EL (cell line): ENCODE data around the gene NBAS.

Source experiments
- DNase-seq: peaks from one replicate; pipeline ENCODE4 v3.0.0-alpha.2; 2016

Gene NBAS

DNA sequence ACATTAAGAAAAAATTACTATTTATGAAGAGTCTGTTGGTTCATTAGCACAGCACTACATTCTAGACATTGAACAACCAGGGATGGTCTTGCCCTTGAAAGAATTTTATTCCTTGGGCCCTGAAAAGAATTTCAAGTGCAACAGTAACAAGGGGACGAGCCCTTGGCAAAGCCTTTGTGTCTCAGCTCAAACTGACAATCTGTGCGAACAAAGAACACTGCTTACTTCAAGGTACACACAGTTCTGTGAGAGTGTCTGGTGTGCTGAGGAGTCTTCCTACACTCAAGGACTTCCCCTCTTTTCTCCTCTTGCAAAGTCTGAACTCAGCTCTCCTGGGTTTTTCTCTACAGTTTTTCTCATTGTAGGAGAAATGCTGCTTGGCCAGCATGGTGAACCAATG, 373.4 kb downstream of the NBAS start:
- no peak for DNase-seq

DNA sequence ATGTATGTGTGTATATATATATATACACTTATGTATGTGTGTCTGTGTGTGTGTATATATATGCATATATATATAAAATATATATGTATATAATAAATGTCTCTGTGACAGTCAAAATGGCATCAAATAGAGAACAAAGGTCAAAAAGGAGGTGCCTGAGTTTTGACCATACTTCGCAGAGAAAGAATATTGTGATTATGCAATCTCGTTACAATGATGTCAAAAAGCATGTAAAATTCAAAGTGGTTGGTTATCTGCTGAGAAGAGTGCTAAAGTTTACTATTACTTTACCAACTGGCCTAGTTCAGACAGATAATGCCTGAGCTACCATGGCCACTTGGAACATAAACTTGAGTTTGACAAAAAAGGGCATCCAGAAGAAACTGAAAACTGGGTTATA, 375.0 kb downstream of the NBAS start:
- DNase-seq = no peak

DNA sequence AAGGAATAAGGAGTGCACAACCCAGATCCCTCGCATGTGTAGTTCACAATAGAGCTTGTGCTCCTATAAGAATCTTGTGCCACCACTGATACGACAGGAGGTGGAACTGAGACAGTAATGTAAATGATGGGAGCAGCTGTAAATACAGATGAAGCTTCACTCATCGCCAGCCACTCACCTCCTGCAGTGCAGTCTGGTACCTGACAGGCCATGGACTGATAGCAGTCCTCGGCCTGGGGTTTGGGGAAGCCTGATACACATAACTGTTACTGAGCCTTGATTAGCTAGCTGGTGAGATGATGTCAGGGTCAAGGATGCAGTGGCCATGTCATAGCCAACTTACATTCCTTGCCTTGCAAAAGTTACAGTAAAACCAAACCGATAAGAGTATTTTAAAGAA, 376.6 kb downstream of the NBAS start:
- no peak for DNase-seq

DNA sequence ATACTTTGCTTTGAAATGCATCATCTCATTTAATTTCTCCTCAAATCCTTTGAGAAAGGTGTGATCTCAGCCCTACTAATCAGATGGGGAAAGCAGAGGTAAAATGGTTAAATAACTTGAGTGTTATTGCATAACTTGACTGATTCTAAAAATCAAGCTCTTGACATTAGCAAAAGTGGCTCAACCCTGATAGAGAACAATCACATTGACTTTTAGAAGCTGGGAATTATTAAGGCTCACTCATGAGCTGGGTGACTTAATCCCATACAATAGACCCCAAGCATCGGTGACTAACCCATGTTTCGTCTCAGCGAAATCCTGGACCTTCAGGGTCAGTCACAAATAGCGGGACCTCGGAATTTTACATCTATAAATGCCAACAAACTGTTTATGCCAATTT, 378.9 kb downstream of the NBAS start:
- DNase-seq = no peak

DNA sequence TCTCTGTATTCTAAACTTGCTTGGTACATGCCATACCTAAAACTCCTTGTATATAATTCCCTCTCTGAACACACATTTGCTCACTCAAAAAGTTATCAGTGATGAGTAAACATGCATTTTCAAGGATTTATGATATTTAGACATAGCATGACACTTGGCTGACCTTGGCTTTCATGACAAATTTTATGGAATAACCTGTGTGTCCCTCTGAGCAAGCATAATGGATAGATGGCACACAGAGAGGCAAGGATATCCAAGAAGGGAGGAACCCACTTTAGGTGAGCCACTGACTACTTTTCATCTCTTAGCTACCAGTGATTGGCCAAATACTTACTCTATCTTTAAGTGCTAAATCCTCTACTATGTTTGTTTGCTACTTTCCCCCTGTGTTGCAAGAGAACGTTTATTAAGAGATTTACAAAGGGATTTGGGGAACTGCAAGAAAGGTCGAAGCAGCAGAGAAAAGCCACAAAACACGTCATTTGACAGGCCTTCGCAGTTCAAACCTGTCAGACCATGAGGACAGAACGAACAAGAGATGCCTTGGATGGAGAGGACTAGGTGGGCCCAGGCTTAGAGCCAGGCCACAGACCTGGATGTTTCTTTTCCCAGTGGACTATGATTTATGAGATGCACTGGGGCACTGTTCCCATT, 379.9 kb downstream of the NBAS start:
- no peak for DNase-seq

DNA sequence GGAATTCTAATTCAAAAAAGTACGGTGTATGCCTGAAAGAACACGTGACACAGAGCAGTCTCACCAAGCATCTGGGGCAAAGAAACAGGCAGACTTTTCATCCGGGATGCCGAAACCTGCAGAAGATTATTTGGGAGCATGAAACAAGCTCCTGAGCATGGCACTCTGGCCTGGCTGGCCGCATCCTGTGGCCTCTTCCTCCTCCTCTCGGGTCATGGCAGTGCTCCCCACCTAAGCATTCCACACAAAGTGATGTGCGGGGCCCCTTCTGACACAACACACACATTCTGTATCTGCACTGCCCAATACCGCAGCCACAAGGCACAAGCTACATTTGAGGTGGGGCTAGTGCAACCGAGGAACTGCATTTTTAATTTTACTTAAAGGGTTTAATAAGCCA, 380.8 kb downstream of the NBAS start:
- DNase-seq = no peak

DNA sequence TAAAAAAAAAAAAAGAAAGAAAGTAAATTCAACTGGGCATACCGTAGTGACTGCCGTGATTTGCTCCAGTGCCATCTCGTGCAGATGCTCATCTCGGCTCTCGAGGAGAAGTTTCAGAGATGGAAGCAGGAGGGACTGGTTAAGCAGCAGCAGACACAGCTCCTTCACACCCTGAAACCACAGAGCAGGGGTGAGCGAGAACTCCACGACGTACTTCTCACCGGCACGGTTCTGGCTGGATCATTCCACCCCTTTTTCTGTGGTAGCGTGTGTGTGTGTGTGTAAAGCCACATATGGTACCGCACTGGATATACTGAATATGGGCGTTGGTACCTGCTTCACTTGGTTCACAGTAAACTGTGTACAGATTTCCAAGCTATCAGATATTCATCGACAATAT, 382.2 kb downstream of the NBAS start:
- DNase-seq = no peak

DNA sequence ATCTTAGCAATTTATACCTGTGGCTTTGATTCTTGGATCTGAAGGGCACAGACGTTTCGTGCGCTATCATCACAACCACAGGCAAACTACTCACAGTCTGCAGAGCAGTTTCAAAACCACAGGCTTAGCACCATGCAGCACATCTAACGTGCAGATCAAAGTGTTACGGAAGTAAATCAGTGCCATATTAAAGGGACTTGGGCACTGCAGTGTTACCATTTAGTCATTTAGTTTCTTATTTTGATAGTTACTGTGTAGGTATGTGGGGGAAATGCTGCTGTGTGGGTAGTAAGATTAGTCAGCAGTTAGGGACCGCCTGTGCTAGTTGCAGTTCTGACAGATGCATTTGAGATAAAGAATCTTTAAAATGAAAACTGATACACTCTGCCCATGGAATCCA, 384.0 kb downstream of the NBAS start:
- peak; percentile 33 for DNase-seq

DNA sequence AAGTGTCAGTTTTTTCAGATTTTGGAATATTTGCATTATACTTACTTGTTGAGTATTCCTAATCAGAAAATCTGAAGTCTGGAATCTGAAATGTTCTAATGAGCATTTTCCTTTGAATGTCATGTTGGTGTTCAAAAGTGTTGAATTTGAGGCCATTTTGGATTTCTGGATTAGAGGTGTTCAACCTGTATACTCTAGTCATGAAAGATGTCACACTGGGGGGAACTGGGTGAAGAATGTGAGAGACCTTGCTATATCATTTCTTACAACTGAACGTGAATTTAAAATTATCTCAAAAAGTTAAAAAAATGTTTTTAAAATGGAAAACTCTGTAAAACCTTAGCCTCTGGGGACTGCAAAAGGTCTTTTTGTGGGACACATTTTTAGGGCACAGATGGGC, 384.5 kb downstream of the NBAS start:
- no peak for DNase-seq

DNA sequence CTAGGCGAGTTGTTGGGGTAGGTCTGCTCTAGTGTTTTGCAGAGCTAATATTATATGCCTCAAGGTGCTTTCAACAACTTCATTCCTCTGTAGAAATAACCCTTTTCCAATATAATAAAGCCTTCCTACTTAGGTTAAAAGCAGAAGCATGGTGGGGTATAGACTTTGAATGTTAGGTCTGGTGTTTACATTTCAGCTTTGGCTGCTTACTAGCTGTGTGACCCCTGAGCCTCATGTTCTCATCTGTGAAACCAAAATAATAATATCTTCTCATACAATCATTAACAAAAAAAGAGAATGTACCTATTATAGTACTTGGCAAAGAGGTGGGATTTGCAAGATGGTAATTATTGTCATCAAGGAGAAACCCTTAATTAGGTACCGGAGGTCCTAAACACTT, 386.6 kb downstream of the NBAS start:
- no peak for DNase-seq

DNA sequence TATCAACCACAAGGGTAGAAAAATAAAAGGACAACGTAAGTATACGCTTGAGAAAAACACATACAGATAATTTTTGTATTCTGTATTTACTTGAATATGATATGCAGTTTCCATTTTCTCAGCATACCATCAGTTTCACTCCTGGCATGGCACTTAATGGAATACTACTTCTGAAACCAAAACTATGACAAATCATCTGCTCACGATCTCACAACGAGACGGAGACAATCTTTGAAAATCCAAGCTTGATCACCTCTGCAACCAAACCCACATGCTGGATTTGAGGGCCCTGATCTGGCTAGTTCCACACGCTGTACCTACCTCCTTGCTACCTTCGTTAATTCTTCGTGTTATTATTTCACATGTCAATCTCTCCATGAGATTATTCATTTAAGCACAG, 387.6 kb downstream of the NBAS start:
- DNase-seq = no peak

DNA sequence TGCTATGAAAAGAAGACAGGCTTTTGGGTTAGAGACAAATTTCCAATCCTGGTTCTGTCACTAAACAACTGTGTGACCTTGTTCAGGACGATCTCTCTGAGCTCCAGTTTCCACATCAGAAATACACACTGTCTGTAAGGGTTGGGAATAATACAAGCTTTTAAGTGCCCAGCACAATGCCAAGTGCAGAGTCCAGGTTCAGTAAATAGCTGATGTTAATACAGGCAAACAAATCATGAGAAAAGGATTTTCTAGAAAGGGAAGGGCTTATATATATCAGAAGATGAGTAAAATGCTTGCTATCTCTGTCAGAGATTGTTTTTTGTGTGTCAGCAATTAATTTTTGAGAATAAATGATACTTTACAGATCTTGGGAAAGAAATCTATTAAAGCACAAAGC, 388.3 kb downstream of the NBAS start:
- no peak for DNase-seq

DNA sequence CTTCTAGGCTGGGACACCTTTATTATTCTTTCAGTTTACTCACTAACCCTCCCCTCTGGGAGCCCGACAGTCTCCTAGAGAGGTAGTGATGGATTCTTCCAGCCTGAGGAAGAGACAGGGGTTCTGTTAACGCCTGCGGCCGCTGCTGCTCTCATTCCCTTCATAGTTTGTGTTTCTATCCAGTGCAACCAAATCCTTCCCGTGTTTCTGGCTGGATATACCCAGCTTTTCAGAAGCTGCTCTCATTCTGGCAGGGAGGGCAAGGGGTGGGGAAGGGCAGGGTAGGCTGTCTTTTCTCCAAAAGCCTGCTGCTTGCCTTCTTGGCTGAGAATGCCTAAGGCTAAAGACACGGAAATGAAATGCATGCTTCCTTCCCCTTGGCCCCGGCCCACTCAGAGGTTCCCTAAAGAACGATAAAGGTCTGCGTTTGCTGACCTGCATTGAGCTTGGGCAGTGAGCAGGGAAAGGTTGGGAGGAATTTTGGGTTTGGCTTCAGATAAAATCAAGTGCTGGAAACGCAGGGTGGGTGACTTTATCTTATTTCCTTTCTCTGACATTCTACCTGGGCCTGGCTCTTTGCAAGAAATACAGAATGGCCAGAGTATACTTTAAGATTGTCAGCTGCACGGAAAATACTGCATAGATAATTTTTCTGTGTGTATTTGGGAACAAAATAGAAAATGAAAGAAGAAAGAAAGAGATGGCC, 390.9 kb downstream of the NBAS start:
- no peak for DNase-seq

DNA sequence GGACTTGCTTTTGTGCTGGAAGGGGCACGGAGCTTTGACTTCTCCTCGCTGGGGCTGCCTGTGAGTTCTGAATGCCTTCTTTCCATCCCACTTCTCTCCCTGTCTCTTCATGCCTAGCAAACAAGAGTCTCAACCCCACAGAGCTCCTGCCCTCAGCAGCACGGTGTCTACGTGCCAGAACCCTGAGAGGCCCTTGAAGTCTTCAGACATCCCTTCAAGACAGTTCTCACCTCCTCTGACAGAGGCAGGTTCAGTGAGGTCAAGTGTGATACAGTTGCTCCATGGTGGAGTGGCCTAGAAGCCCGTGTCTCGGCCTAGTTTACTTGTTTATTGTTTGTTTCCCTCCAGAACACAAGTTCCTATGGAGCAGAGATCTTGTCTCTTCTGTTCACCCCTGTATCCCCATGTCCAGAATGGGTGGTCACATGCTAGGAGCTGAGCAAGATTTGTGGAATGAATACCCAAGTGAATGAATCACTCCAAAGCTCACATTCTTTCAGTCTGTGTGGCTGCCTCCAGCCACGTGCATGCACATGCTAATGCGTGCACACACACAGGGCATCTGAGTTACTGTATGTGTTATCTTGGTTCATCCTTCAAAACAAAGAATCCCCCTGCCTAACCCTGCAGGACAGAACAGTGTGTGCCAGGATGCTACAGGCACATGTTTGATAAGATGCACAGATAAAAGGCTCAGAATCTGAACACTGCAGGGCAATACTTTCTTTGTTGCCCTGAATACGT, 391.6 kb downstream of the NBAS start:
- DNase-seq = peak; percentile 96

DNA sequence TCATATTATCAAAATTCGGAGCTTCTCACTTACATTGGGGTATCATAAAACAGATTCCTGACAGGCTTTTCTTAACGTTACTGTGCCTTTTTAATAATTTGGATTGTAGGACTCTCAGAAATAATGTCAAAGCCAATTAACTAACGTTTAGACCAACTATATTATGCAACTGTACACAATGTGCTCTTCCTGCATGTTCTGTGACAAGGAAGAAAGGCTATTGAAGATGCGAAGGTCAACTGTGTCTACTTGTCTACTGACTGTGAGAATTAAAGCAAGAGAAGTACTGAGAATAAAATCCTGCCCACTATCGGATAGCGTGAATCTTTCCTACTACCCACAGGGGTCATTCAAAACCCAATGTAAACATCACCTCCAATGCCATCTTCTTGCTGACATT, 393.0 kb downstream of the NBAS start:
- no peak for DNase-seq

DNA sequence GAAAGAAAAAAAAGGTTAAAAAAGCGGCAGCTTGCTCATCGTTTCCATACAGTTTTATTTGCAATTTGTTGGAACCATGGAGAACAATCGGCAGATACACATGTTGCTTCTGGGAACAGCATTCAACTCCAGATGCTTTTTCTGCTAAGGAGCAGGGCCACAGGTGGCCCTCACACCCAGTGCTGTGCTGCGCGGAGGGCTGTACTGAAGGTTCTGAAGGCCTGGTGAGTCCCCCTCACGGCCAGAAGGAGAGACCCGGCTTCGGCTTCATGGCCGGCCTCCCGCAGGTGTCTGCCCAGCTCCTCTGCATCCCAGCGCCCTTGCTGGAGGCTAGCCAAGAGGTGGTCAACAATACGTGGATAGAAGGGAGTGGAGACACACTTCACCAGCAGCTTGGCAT, 394.3 kb downstream of the NBAS start:
- DNase-seq = no peak

DNA sequence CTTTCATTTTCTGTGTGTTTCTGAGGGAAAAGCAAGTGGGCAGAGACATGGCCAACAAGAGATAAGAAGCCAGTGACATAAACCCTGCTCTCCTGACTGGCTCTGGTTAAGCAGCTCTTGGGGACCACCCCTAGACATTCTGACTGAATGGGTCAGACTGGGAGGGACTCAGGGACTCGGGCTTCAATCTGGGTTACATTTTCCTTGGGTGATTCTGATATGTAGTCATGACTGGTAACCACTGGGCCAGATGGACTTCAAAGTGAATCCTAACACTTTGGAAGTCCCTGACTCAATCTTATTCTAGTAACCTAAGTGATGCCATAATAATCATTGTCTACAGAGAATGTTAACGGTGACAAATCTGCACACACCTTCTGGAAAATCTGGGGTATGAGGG, 397.8 kb downstream of the NBAS start:
- peak; percentile 4 for DNase-seq

DNA sequence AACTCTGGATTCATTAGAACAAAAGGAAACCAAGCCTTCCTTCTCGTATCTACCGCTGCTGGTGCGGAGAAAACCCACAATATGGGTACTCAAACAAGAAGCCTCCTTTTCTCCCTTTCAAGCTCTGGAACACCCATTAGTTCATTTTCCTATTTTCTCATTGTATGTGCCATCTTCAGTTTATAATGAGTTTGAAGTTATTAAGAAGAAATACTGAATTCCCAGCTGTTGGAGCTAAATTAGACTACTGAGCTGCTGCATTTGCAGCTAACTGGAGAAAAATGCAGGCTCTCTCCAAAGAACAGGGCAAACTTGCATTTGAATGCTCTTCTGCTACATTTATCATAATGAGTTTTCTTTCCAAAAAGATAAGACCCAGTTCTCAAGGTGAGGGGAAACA, 398.5 kb downstream of the NBAS start:
- no peak for DNase-seq

DNA sequence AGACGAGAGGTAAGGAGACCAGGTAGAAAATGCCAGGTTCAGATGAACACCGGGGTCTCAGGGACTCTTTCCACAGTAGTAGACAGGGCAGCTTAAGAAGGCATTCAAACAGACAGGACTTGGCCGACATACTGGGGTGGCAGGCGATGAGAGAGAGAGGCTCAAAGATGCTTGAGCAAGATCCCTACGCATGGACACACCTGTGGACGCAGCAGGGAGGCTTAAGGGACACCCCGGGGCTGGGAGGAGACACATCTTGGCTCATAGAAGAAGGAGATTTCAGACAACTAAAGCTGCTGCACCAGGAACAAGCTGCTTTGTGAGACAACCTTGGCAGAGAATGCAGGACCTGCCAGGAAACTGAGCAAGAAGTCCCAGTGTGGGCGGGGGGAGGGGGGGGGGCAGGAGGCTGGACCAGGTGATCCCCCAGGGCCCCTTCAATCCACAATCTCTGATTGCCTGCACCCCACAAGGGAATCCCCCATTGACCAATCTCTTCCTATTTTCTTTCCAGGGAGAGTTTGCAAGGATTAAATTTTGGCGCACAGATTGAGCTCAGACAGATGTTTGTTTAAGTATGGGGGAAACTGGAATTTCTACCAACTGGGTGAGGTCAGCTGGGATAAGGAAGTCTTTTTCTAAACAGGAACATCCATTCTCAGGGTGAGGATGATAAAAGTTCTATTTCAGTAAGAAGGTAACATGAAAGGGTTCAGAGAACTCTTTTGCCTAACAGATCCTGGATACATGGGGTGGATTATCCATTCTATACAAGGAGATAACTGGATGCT, 400.7 kb downstream of the NBAS start:
- DNase-seq = no peak

DNA sequence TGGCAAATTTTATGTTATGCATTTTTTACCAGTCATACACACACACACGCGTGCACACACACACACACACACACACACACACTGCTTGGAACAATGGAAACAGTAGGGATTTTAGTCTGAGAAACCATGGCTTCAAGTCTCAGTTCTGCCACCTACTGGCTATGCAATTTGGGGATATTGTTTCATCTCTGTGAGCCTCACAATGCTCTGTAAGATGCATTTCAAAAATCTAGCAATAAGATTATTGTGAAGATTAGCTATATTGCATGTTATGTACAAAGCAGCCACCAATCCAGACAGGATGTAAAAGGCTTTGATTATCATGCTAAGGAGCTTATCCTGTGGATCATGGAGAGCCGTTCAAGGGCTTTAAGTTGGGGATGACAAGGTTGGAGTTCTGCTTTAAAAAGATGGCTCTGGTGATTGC, 401.4 kb downstream of the NBAS start:
- DNase-seq = peak; percentile 43

DNA sequence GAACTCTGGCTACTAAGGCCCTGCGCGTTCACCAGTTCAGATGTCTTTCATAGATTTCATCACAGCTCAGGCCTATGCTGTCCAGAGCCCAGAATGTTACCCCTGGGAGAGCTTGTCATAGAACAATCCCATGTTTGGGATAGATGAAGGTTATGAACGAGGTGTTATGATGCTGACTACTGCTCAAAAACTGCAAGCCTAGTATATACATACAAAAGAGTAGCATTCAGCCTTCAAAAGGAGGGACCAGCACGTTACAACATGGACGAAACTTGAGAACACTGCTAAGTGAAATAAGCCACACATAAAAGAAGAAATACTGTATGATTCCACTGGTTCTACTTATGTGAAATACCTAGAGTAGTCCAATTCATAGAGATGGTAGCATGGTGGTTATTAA, 401.9 kb downstream of the NBAS start:
- DNase-seq = no peak

DNA sequence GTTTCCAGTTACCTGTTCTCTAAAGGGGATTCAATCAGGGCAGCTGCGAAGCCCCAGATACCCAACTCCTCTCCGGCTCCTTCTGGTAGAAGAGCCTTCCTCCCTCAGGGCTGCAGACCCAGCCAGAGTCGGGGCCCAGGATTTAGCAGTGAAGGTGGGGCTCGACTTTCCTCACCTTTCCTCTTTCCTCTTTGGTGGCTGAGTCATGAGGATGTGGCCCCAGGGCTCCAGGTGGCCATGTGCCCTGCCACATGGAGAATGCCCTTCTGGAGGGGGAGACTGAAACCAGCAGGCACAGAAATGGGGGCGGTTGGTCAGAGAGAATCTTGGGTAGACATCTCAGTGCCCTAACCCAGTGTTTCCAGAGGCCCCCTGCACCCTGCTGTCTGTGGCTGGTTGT, 402.6 kb downstream of the NBAS start:
- DNase-seq = no peak

DNA sequence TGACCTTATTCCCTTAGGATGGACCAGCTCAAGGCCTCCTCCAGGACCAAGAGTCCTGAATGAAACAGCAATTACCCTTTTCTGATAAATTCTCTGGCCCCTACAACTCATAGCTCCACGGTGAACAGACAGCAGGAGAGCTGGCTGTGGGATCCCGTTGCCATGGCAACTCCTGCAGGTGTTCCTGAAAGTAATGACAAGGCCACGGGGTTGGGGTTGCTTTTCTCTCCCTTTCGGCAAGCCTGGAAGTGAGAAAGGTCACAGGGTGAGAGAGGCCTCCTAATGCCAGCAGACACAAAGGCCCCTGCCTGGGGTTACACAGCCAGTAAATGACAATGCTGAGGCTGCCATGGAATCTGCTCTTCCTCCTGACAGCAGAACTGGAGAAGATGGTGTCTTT, 403.0 kb downstream of the NBAS start:
- no peak for DNase-seq
